HCT116 (cell line): ENCODE data around the gene RPP21.

Experiments
- EZH2 ChIP-seq: fragments of 200-600 bp; sonication (generic); IDR thresholded peaks from 2 replicates; pipeline ENCODE4 v1.6.1; 2017; ENCODE audit warnings: antibody characterized with exemption, mixed run types
- EZH2phosphoT487 ChIP-seq: fragments of 200-600 bp; IDR thresholded peaks from 2 replicates; pipeline ENCODE4 v1.6.1; 2018; ENCODE audit warnings: antibody characterized with exemption, borderline replicate concordance
- POLR2A ChIP-seq: IDR thresholded peaks from 2 replicates; pipeline ENCODE4 v1.7.0; 2011; ENCODE audit warnings: borderline replicate concordance; ENCODE audit not compliant: insufficient read depth, insufficient read length; ENCODE audit errors: extremely low read depth
- TCF7L2 ChIP-seq: IDR thresholded peaks from 2 replicates; pipeline ENCODE4 v1.7.0; 2011; ENCODE audit warnings: borderline replicate concordance, inconsistent platforms; ENCODE audit not compliant: insufficient read depth, insufficient read length; ENCODE audit errors: extremely low read depth
- YY1 ChIP-seq: IDR thresholded peaks from 2 replicates; pipeline ENCODE4 v1.6.1; 2011; ENCODE audit warnings: low read length, low read depth, moderate library complexity, mild to moderate bottlenecking; ENCODE audit not compliant: insufficient replicate concordance; ENCODE audit errors: extremely low read depth
- TF ChIP-seq, protein P1 (sequence below): IDR thresholded peaks from 2 replicates; pipeline ENCODE4 v1.6.1; 2012
- TF ChIP-seq, protein P2 (sequence below), 3 experiments: fragments of 200-600 bp in 1 of 3; sonication (generic) in 1 of 3; IDR thresholded peaks in 2 of 3; conservative IDR thresholded peaks in 1 of 3; 2 replicates each; pipeline ENCODE4 v1.5.1; 2012 to 2017; ENCODE audit warnings: low read depth in 2 of 3, low read length in 2 of 3, antibody characterized with exemption in 1 of 3, borderline replicate concordance in 1 of 3, control low read depth in 1 of 3, mild to moderate bottlenecking in 1 of 3, mixed read lengths in 1 of 3, mixed run types in 1 of 3, moderate library complexity in 1 of 3; ENCODE audit not compliant: insufficient read depth in 1 of 3

DNA sequence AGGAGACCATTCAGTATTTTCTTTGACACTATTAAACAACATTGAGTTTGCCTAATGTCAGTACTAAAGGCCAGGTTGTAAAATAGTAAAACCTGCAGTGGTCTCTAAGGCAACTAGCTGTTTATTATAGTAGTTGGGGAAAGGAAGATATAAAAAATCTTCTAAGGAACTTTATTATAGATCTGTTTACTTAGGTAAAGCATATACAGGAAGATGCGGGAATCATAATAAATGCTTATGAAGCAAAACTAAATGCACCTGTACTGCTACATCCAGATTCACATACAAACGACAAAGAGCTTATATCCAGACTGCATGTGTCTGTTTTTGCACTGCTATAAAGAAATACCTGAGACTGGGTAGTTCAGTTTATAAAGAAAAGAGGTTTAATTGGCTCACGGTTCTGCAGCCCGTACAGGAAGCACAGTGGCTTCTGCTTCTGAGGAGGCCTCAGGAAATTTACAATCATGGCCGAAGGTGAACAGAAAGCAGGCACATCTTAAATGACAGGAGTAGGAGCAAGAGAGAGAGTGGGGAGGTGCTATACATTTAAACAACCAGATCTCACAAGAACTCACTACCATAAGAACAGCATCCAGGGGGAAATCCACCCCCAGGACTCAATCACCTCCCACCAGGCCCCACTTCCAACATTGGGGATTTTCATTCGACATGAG is 26.9 kb upstream of the RPP21 start:
- TF ChIP-seq TCF7L2 (no peak), YY1 (no peak), POLR2A (no peak), EZH2phosphoT487 (no peak), EZH2 (no peak)
- TF ChIP-seq, protein P1, sequence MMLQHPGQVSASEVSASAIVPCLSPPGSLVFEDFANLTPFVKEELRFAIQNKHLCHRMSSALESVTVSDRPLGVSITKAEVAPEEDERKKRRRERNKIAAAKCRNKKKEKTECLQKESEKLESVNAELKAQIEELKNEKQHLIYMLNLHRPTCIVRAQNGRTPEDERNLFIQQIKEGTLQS = no peak
- TF ChIP-seq, protein P2, sequence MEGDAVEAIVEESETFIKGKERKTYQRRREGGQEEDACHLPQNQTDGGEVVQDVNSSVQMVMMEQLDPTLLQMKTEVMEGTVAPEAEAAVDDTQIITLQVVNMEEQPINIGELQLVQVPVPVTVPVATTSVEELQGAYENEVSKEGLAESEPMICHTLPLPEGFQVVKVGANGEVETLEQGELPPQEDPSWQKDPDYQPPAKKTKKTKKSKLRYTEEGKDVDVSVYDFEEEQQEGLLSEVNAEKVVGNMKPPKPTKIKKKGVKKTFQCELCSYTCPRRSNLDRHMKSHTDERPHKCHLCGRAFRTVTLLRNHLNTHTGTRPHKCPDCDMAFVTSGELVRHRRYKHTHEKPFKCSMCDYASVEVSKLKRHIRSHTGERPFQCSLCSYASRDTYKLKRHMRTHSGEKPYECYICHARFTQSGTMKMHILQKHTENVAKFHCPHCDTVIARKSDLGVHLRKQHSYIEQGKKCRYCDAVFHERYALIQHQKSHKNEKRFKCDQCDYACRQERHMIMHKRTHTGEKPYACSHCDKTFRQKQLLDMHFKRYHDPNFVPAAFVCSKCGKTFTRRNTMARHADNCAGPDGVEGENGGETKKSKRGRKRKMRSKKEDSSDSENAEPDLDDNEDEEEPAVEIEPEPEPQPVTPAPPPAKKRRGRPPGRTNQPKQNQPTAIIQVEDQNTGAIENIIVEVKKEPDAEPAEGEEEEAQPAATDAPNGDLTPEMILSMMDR (IDR thresholded peaks at IDR 0.05 in 2 of 3, conservative IDR thresholded peaks at IDR 0.05 in 1 of 3; ENCODE audit: borderline replicate concordance in 1 of 3, insufficient read depth in 1 of 3, low read depth in 2 of 3, low read length in 2 of 3) = no peak
